DMS153 treated with DMSO at 0.1 percent for 48 hours (cell line): ENCODE results near the gene PRKACA.

Experiments
- DNase-seq: peaks from one replicate; lab custom pipeline; 2025; ENCODE audit not compliant: unreplicated experiment; lab: John Stamatoyannopoulos, UW

Gene PRKACA

DNA sequence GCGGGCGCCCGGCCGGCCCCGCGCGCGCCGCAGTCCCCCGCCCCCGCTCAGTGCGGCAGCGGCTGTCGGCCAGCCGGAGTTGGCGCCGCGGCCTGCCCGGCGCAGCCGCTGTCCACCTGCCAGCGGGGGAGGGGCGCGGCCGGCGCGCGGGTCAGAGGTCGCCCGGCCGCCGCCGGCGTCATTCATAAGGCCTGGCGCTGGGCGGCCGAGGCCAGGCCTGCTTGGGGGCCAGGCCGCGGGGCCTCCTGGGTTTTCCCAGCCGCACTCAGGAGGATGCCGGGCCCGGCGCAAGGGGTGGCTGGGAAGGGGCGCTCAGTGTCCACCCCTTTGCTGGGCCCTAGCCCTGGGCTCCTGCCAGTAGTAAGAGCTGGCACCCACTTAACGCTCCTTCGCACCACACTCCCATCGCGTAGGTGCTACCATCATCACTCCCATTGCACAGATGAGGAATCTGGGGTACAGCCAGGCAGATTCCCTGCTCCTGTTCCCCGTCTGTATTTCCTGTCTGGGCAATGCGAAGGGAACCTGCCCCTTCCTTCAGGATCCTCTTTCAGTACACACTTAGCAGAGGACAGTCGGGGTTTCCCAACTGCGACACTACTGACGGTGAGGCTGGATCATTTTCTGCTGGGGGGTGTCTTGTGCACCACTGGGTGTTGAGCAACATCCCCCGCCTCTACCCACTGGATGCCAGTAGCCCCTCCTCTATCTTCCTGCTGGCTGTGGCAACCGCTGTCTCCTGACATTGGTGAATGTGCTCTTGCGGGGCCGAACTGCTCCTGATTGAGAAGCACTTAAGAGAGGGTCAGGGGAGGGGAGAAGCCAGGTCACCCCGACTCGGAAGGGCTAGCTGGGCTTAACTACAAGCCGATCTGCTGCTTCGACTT, 846 bp upstream of the PRKACA start:
- peak; percentile 26 for DNase-seq

GRCh38 chr19:14116918-14117578, 514 bp downstream of the PRKACA start:
- DNase-seq = no peak

GRCh38 chr19:14116525-14116917, 1.0 kb downstream of the PRKACA start:
- DNase-seq = no peak

GRCh38 chr19:14115756-14116155, 1.8 kb downstream of the PRKACA start:
- DNase-seq = no peak

DNA sequence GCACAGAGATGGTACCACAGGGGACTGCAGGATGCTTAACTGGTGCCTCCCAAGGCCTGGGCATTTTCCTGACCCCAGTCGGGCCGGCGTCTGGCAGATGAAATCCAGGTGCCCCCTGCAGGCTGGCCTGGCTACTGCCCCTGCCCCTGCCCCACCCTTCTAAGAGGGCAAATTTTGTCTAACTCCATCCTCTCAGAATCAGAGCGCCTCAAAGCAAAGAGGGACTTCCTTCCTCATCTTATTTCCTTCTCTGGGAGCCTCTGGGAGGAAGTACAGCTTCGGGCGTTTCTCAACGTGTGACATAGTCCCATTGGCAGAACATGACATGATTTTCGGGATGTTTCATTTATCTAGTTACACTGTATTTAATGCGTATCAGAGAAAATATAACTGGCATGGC, 2.7 kb downstream of the PRKACA start:
- no peak for DNase-seq

- no peak for DNase-seq
These were observed 3.1 kb downstream of the PRKACA start for GRCh38 chr19:14114439-14114838.

DNA sequence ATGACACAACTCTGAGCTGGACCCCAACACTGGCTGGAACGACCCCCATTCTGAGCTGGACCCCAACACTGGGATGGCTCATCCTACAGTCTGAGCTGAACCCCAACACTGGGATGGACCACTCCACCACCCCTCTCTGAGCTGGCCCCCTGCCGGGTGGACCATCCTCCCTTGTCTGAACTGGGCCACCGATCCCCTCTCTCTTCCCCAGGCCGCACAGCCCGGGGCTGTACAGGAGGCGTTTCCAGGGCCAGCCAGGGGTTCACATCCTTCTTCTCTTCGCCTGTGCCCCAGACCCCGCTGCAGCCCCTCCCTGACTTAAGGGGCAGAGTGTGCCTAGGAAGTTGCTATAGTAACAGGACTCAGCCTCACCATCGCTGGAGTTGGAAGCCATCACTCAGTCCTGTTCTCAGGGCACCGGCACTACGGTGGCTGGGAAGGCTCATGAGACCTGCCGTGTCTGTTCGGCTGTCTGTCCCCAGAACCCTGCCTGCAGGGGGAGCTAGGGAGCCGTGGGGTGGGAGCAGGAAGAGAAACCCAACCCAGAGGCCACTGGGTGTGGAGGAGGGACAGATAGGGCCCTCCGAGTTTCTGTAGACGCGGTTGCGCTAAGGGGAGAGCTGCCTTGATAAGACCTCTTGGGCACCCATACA, 3.7 kb downstream of the PRKACA start:
- DNase-seq = no peak

DNA sequence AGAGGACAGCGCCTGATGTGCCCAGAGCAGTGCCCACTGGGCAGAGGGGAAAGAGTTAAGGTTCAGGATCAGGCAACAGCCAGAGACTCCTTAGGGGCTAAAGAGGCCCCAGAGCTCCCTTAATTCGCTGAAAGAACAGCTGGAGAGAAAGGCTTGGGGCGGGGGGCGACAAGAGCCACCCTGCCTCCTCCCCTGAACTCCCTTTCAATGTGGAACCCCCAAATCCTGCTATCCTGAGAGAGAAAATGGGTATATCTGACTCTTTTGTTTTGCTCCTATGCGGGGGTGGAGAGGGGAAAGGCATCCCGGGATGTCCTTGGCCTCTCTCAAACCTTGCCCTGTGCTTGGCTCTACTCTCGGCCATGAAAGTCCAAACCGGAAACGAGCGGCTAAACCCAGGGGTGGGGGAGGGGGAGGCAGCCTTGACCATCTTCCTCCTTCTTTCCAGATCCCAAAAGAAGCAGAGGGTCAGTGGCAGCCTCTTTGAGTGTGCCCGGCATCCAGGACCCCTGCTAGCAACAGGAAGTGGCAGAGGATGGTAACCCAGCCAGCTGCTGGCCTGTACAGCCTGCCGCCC, 4.7 kb downstream of the PRKACA start:
- DNase-seq = no peak

GRCh38 chr19:14112051-14112808, 5.3 kb downstream of the PRKACA start:
- no peak for DNase-seq

DNA sequence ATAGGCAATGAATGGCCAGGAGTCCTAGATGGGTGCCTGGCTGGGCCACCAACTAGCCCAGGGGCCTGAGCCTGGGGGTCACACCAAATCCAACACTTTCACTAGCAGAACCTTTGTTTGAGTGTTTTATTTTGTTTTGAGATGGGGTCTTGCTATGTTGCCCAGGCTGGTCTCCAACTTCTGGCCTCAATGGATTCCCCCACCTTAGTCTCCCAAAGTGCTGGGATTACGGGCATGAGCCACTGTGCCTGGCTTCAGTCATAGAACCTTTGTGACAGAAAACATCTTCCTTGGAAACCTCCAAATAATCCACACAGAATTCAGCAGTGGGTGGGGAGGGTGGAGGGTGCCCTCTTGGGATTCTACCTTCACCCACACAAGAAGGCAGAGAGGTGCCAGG, 6.1 kb downstream of the PRKACA start:
- no peak for DNase-seq

GRCh38 chr19:14110650-14111049, 6.9 kb downstream of the PRKACA start:
- DNase-seq = no peak

DNA sequence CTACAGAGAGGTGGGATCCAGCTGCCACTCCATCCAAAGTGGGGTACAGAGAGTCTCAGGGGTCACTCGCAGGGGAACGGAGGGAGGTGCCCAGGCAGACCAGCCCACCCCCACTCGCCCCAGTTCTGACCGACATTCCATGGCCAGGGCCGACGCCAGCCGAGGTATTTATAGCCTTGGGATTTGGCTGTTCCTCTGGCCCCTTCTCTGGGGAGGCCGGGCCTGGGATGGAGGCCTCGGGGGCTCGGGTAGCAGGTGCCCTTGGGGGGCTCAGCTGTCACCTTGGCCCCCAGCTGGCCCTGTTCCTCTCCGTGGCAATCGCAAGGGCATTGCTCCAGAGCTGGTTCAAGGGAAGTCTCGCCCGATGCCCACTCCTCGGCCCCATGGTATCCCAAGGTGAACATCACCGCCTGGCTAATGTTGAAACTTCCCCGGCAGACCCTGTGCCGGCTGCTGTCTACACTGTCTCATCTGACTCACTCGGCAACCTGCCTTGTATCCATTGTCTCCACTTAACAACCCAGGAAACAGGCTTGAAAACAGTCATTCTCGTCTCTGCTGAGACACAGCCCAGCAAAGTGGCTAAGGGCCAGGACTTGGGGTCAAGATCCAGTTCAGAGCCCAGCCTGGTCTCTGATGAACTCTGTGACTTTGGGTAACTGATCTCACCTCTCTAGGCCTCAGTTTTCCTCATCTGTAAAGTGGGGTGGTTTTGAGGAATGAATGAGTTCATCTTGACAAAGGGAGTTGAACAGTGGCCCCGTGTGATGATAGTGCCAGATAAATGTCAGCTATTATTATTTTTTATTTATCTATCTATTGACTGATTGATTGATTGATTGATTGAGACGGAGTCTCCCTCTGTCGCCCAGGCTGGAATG, 9.7 kb downstream of the PRKACA start:
- DNase-seq = no peak

DNA sequence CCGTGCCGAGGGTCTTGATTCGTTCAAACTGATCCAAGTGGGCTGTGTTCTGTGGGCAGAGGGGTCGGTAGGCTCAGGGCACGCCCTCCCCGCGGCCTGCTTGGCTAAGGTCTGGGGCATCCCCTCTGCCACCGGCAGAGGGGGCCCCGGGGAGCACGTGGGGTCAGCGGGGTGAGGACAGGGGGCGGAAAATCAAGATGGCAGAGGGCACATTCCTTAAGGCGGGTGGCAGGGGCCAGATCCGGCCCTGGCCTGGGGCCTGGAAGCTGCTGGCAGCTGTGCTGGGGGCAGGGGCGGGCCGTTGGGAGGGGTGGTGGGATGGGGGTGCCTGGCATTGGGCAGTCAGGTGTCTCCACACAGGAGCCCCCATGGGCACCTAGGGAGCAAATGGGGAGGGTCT, 10.7 kb downstream of the PRKACA start:
- DNase-seq = no peak

DNA sequence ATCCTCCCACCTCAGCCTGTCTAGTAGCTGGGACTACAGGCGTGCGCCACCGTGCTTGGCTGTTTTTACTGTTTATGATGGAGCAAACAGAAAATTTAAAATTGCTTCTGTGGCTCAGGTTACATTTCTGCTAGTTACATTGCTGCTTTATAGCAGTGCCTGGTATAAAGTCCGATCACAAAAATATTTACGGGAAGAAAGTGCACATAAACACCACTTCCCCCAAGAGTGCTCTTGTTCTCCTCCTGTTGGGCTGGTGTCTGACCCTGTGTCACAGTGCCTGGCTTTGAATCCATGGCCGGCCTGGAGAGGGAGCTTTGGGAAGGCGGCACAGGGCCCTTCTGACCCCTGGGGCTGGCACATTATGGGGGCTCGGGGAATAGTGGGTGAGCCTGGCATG, 11.9 kb downstream of the PRKACA start:
- DNase-seq = no peak

- DNase-seq = no peak
These were observed 14.3 kb downstream of the PRKACA start for GRCh38 chr19:14103310-14103709.

DNA sequence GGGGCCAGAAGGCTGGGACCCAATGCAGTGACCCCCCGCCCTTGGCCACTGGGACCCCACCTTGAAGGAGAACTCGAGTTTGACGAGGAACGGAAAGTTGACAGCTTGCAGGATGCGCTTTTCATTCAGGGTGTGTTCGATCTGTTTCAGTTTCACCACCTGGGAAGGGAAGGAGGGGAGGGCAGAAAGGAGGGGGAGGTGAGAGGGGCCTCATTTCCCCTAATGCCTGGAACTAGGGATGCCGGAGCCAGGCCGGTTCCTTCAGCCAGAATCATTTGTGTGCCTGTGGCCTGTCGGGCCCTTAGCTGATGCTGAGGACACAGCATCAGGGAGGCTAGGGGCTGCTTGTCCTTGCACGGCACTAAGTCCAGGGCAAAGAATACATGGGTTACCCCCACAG, 14.8 kb downstream of the PRKACA start:
- no peak for DNase-seq

GRCh38 chr19:14102102-14102696, 15.4 kb downstream of the PRKACA start:
- DNase-seq = no peak

DNA sequence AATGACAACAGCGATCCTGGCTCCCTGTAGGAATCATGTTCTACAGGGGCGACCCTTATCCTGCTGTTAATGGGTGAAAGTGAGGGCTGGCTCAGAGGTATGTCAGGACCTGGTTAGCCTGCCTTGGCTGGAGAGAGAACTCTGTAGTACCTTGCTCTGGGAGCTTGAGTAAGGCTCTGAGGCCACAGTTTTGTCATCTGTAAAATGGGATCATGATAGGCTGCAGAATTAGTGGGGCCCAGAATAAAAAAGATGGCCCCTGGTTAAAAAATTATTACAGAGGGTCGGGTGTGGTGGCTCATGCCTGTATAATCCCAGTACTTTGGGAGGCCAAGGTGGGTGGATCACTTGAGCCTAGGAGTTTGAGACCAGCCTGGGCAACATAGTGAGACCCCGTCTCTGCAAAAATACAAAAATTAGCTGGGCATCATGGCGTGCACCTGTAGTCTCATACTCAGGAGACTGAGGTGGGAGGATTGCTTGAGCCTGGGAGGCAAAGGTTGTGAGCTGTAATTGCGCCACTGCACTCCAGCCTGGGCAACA, 16.5 kb downstream of the PRKACA start:
- DNase-seq = no peak

GRCh38 chr19:14097532-14098151, 19.9 kb downstream of the PRKACA start:
- no peak for DNase-seq
